GM12878 (cell line): Measurements from ENCODE around the gene FAM234B.

ENCODE experiments used
- EP300 ChIP-seq, 2 experiments: fragments of 150-350 bp in 1 of 2; IDR thresholded peaks; 2 replicates each; pipeline ENCODE4 v1.6.1; 2011 to 2012; ENCODE audit warnings: low read depth in 2 of 2, low read length in 2 of 2, borderline replicate concordance in 1 of 2, improper control_type of control experiment in 1 of 2, inconsistent platforms in 1 of 2; ENCODE audit not compliant: control insufficient read depth in 1 of 2
- EZH2 ChIP-seq: IDR thresholded peaks from 2 replicates; pipeline ENCODE4 v1.6.1; 2012; ENCODE audit warnings: low read depth, mild to moderate bottlenecking, control low read depth, inconsistent platforms, low read length, borderline replicate concordance; ENCODE audit not compliant: control insufficient read depth
- NFYB ChIP-seq: IDR thresholded peaks from 2 replicates; pipeline ENCODE4 v1.6.1; 2011; ENCODE audit warnings: low read depth, mild to moderate bottlenecking, low read length, improper control_type of control experiment, moderate library complexity; ENCODE audit not compliant: insufficient read depth
- NRF1 ChIP-seq: conservative IDR thresholded peaks from 2 replicates; pipeline ENCODE4 v1.6.1; 2011; ENCODE audit warnings: mild to moderate bottlenecking, low read depth, low read length, improper control_type of control experiment
- ZNF207 ChIP-seq: fragments of 450-650 bp; IDR thresholded peaks from 2 replicates; pipeline ENCODE4 v1.6.1; 2014; ENCODE audit warnings: antibody characterized with exemption, mild to moderate bottlenecking, borderline replicate concordance
- TF ChIP-seq, protein P1 (sequence below), 3 experiments: IDR thresholded peaks in 2 of 3; conservative IDR thresholded peaks in 1 of 3; 2 replicates each; pipeline ENCODE4 v1.5.1; 2011; ENCODE audit warnings: low read depth in 3 of 3, low read length in 3 of 3, mild to moderate bottlenecking in 3 of 3, control low read depth in 2 of 3, moderate library complexity in 2 of 3, inconsistent platforms in 1 of 3, mixed read lengths in 1 of 3; ENCODE audit not compliant: control insufficient read depth in 2 of 3, insufficient read depth in 1 of 3; ENCODE audit errors: extremely low read depth in 1 of 3
- TF ChIP-seq, protein P2 (sequence below): fragments of 150-350 bp; IDR thresholded peaks from 2 replicates; pipeline ENCODE4 v1.6.1; 2016; ENCODE audit warnings: low read depth, low read length

DNA sequence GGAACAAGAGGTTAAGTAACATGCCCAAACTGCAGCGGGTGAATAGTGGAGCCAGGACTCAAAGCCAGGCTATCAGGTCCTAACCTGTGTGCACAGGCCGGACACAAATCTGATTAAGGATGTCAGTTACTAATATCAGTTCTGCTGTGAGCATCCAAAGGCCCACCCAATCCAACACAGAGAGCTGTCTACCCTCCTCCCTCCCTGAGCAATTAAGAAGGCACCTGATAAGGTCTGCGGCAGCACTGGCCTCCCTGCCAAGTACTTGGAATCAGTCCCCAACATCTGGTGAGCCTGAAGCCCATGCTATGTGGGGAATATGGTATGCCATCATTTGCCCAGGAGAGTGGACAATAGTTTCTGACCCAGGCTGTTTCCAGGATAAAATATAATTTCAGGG, 48.0 kb upstream of the FAM234B start:
- TF ChIP-seq EP300 (IDR thresholded peaks at IDR 0.05; ENCODE audit: borderline replicate concordance in 1 of 2, control insufficient read depth in 1 of 2, low read depth in 2 of 2, low read length in 2 of 2) (no peak), NRF1 (no peak), ZNF207 (no peak), EZH2 (no peak), NFYB (no peak)
- TF ChIP-seq, protein P1, sequence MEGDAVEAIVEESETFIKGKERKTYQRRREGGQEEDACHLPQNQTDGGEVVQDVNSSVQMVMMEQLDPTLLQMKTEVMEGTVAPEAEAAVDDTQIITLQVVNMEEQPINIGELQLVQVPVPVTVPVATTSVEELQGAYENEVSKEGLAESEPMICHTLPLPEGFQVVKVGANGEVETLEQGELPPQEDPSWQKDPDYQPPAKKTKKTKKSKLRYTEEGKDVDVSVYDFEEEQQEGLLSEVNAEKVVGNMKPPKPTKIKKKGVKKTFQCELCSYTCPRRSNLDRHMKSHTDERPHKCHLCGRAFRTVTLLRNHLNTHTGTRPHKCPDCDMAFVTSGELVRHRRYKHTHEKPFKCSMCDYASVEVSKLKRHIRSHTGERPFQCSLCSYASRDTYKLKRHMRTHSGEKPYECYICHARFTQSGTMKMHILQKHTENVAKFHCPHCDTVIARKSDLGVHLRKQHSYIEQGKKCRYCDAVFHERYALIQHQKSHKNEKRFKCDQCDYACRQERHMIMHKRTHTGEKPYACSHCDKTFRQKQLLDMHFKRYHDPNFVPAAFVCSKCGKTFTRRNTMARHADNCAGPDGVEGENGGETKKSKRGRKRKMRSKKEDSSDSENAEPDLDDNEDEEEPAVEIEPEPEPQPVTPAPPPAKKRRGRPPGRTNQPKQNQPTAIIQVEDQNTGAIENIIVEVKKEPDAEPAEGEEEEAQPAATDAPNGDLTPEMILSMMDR (IDR thresholded peaks at IDR 0.05 in 2 of 3, conservative IDR thresholded peaks at IDR 0.05 in 1 of 3; ENCODE audit: control insufficient read depth in 2 of 3, extremely low read depth in 1 of 3, insufficient read depth in 1 of 3, low read depth in 3 of 3, low read length in 3 of 3): no peak
- TF ChIP-seq, protein P2, sequence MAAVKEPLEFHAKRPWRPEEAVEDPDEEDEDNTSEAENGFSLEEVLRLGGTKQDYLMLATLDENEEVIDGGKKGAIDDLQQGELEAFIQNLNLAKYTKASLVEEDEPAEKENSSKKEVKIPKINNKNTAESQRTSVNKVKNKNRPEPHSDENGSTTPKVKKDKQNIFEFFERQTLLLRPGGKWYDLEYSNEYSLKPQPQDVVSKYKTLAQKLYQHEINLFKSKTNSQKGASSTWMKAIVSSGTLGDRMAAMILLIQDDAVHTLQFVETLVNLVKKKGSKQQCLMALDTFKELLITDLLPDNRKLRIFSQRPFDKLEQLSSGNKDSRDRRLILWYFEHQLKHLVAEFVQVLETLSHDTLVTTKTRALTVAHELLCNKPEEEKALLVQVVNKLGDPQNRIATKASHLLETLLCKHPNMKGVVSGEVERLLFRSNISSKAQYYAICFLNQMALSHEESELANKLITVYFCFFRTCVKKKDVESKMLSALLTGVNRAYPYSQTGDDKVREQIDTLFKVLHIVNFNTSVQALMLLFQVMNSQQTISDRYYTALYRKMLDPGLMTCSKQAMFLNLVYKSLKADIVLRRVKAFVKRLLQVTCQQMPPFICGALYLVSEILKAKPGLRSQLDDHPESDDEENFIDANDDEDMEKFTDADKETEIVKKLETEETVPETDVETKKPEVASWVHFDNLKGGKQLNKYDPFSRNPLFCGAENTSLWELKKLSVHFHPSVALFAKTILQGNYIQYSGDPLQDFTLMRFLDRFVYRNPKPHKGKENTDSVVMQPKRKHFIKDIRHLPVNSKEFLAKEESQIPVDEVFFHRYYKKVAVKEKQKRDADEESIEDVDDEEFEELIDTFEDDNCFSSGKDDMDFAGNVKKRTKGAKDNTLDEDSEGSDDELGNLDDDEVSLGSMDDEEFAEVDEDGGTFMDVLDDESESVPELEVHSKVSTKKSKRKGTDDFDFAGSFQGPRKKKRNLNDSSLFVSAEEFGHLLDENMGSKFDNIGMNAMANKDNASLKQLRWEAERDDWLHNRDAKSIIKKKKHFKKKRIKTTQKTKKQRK: no peak
